Upper lobe of right lung (tissue), 1 donor: Measurements from ENCODE around the gene CHKA. TPM values are rescaled to one million over a fixed set of nuclear protein-coding genes. Genes with fewer than 3 reads are reported as not detected.
A peak's percentile ranks its signal among the peaks of the same experiment; 100 is the strongest.

Experiments
- ATAC-seq: fragments of 200-7000 bp; cut with Tn5 transposase; one replicate; pipeline ENCODE4 v1.9.1; 2020; ENCODE audit warnings: mild to moderate bottlenecking, moderate library complexity
- DNase-seq: peaks from one replicate; pipeline ENCODE4 v3.0.0-alpha.2; 2020
- H3K27ac ChIP-seq: fragments of 200-600 bp; one replicate; pipeline ENCODE4 v1.8.0; 2022
- H3K27me3 ChIP-seq: fragments of 200-600 bp; one replicate; pipeline ENCODE4 v1.8.0; 2022; ENCODE audit warnings: mild to moderate bottlenecking
- H3K36me3 ChIP-seq: fragments of 200-600 bp; one replicate; pipeline ENCODE4 v1.8.0; 2022
- H3K4me1 ChIP-seq: fragments of 200-600 bp; one replicate; pipeline ENCODE4 v1.8.0; 2022
- H3K4me3 ChIP-seq: fragments of 200-600 bp; one replicate; pipeline ENCODE4 v1.8.0; 2022; ENCODE audit warnings: mild to moderate bottlenecking
- H3K9me3 ChIP-seq: fragments of 200-600 bp; one replicate; pipeline ENCODE4 v1.8.0; 2022
- intact Hi-C: fragments of 100-400 bp; cut with DNase I; formaldehyde crosslinking; loops from one replicate; pipeline ENCODE4 v1.11.0; 2022
- total RNA-seq: library from RNA; stranded (reverse); fragmentation: NEBNext Ultra II Directional; extraction: Animal tissue kit (Norgen Biotek cat#: 25700); gene quantifications from one replicate; pipeline ENCODE4 v1.2.1, GENCODE V29; 2021
- TF ChIP-seq, protein P1 (sequence below): fragments of 200-600 bp; IDR thresholded peaks from one replicate; pipeline ENCODE4 v1.8.0; 2022; ENCODE audit warnings: antibody characterized with exemption
- donor health status: DM: no; HTN: yes; CAD: no; lungs with severe emphysema.

CHKA gene
- total RNA-seq, 1 donor from 2014 or later: 53.3 TPM

DNA sequence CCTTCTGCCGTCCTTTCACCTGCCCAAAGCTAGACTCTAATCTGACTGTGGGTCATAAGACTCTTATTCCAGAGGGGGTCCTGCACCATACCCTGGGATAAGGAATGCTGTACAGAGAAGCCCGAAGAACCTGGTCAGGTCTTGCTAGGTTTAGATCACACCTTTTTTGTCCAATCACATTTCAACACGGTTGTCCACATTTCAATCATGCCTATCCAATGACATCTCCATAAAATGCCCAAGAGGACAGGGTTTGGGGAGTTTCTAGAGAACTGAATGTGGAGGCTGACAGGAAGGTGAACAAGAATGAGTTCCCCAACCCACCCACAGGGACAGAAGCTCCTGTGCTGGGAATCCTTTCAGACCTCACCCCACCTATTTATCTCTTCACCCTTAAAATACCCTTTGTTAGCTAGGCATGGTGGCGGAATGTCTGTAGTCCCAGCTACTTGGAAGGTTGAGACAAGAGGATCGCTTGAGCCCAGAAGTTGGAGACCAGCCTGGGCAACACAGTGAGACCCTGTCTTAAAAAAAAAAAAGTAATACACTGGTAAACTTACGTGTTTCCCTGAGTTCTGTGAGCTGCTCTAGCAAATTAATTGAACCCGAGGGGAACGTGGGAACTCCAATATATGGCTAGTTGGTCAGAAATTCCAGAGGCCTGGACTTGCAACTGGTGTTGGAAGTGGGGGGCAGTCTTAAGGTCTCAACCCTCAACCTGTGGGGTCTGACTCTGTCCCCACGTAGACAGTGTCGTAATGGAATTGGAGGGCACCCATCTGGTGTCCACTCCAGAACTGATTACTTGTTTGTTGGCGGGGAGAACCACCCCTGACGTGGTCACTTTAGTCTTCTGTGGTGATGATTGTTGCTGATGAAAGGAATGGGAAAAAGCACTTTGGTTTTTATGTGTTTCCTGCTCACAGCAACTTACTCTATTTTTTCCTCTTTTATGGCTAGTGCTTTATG lies 64.6 kb downstream of the CHKA start:
- ATAC-seq (no peak), DNase-seq (peak; percentile 13)
- H3K4me3 ChIP-seq: no peak overlapping the region
- peaks cover 34% of the 10 kb centered on the region for H3K36me3 ChIP-seq
- no peaks in the 10 kb centered on the region for H3K27me3 ChIP-seq
- intact Hi-C loops: no loop called here
- H3K9me3 ChIP-seq: no peaks in the 10 kb centered on the region
- H3K4me1 ChIP-seq: no peaks in the 10 kb centered on the region
- H3K27ac ChIP-seq: no peak overlapping the region
- TF ChIP-seq, protein P1, sequence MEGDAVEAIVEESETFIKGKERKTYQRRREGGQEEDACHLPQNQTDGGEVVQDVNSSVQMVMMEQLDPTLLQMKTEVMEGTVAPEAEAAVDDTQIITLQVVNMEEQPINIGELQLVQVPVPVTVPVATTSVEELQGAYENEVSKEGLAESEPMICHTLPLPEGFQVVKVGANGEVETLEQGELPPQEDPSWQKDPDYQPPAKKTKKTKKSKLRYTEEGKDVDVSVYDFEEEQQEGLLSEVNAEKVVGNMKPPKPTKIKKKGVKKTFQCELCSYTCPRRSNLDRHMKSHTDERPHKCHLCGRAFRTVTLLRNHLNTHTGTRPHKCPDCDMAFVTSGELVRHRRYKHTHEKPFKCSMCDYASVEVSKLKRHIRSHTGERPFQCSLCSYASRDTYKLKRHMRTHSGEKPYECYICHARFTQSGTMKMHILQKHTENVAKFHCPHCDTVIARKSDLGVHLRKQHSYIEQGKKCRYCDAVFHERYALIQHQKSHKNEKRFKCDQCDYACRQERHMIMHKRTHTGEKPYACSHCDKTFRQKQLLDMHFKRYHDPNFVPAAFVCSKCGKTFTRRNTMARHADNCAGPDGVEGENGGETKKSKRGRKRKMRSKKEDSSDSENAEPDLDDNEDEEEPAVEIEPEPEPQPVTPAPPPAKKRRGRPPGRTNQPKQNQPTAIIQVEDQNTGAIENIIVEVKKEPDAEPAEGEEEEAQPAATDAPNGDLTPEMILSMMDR: no peak

DNA sequence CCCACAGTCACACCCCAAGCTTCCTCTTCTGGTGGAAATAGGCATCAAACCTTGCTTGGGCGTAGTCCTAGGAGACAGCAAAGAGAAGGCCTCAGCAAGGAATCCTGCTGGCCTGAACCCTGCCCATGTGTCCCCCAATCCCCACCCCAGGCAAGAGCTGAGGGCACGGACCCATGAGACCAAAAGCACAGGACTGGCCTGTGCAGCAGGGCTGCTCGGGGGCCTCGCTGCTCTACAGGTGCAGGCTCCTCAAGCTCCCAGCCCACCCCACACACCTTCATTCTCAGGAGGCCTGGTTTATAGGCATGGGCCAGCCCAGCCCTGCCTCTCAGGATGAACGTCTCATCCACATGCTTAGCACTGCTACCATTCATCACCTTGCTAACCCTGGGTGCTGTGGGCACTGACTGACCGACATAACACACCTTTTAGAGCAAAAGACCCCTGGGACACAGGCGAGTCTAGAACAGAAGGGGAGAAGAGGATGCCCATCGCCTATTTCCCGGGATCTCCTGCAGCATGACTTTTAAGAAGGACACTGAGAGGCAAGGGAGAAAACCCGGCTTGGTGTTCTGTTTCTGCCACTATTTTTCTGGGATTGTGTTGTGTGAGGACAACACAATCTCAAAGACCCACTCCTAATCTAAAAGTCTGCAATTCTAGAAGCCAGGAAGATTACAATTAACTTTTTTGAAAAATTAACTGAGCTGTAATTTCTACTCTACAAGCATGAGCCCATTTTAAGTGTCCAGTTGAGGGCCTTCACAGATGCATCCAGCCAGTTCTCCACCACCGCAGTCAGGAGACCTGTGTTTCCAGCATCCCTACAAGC lies 67.0 kb downstream of the CHKA start:
- Histone ChIP-seq H3K4me1 (no peaks in the 10 kb centered on the region), H3K36me3 (peaks cover 46% of the 10 kb centered on the region), H3K4me3 (no peak overlapping the region), H3K27ac (no peak overlapping the region), H3K27me3 (no peaks in the 10 kb centered on the region), H3K9me3 (no peaks in the 10 kb centered on the region)
- TF ChIP-seq, protein P1: no peak
- DNase-seq (peak; percentile 60), ATAC-seq (no peak)
- intact Hi-C loops: no loop called here

DNA sequence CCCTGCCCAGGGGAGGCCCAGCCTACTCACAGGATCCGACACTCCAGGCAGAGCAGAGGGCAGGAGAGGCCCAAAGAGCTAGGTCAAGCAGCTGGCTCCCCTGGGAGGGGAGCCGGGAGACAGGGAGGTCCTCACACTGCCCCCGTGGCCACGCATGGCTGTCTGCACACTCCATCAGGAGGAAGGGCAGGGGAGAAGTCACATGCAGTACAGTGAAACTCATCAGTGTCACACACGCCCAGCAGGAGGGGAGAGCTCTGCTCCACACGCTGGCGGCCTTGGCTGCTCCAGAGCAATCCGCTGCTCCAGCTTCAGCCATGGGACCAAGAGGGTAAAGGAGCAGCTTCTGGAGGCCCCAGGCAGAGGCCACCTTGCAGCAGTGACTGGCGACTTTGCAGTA lies 68.1 kb downstream of the CHKA start:
- no peak for ATAC-seq
- Histone ChIP-seq H3K36me3 (peaks cover 53% of the 10 kb centered on the region), H3K27ac (no peak overlapping the region), H3K4me3 (no peak overlapping the region), H3K9me3 (no peaks in the 10 kb centered on the region), H3K4me1 (no peaks in the 10 kb centered on the region), H3K27me3 (no peaks in the 10 kb centered on the region)
- peak; percentile 54 for DNase-seq
- TF ChIP-seq, protein P1: no peak
- intact Hi-C loops: no loop called here

DNA sequence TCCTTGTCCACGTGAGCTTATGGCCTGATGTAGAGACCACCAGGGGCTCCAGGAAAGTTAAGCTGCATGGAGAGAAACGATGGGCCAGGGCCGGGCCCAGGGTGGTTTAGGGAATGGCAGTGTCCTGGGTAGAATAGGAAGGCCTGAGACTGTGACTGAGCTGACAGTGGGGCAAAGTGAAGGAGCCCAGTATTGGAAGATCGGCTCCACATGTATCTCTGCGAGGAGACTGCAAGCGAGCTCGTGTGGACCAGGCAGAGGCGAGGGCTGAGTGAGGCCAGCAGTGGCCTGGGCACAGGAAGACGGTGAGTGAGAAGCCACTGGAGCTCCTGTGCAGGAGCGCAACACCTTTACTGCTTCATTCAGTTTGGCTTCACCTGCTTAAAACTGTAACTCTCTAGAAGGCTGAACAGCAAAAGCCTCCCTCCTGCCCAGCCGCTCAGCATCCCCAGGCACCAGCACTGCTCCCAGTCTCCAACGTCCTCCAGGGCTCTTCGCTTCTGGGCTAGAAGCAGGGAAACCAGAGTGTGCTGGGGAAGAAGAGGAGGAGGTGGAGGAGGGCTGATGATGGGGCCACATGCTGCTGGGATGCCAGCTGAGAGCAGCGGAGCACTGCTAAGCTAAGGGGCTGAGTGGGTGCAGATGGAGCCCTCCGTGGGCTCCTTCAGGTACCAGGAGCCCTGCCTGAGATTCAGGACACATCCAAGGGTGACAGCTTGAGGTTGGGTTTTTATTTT lies 68.9 kb downstream of the CHKA start:
- TF ChIP-seq, protein P1: no peak
- H3K36me3 ChIP-seq: peaks cover 53% of the 10 kb centered on the region
- intact Hi-C loops: no loop called here
- peak; percentile 52 for DNase-seq
- H3K27ac ChIP-seq: no peak overlapping the region
- no peaks in the 10 kb centered on the region for H3K9me3 ChIP-seq
- no peaks in the 10 kb centered on the region for H3K4me1 ChIP-seq
- no peaks in the 10 kb centered on the region for H3K27me3 ChIP-seq
- ATAC-seq: no peak
- no peak overlapping the region for H3K4me3 ChIP-seq
